Ishikawa (cell line): ENCODE data around the gene SRSF12.
A peak's percentile ranks its signal among the peaks of the same experiment; 100 is the strongest.

Experiments
- CEBPB ChIP-seq: IDR thresholded peaks from 2 replicates; pipeline ENCODE4 v1.6.1; 2012
- CREB1 ChIP-seq: IDR thresholded peaks from 2 replicates; pipeline ENCODE4 v1.6.1; 2012; ENCODE audit warnings: low read depth
- EGR1 ChIP-seq: IDR thresholded peaks from 2 replicates; pipeline ENCODE4 v1.6.1; 2012
- EP300 ChIP-seq: IDR thresholded peaks from 2 replicates; pipeline ENCODE4 v1.6.1; 2012; ENCODE audit warnings: borderline replicate concordance
- FOXM1 ChIP-seq: IDR thresholded peaks from 2 replicates; pipeline ENCODE4 v1.6.1; 2012; ENCODE audit warnings: low read depth, borderline replicate concordance
- NFIC ChIP-seq: IDR thresholded peaks from 2 replicates; pipeline ENCODE4 v1.6.1; 2012
- RAD21 ChIP-seq: IDR thresholded peaks from 2 replicates; pipeline ENCODE4 v1.6.1; 2012; ENCODE audit warnings: low read depth
- TAF1 ChIP-seq: IDR thresholded peaks from 2 replicates; pipeline ENCODE4 v1.6.1; 2012; ENCODE audit warnings: low read depth, mild to moderate bottlenecking
- TCF12 ChIP-seq: IDR thresholded peaks from 2 replicates; pipeline ENCODE4 v1.6.1; 2012; ENCODE audit warnings: low read depth
- TEAD4 ChIP-seq: IDR thresholded peaks from 2 replicates; pipeline ENCODE4 v1.6.1; 2012
- YY1 ChIP-seq: IDR thresholded peaks from 2 replicates; pipeline ENCODE4 v1.6.1; 2012; ENCODE audit warnings: low read depth
- ZBTB7A ChIP-seq: IDR thresholded peaks from 2 replicates; pipeline ENCODE4 v1.6.1; 2012; ENCODE audit warnings: low read depth
- TF ChIP-seq, protein P1 (sequence below): IDR thresholded peaks from 2 replicates; pipeline ENCODE4 v1.6.1; 2012
- TF ChIP-seq, protein P2 (sequence below): IDR thresholded peaks from 2 replicates; pipeline ENCODE4 v1.6.1; 2012; ENCODE audit warnings: low read depth, mild to moderate bottlenecking
- TF ChIP-seq, protein P3 (sequence below): IDR thresholded peaks from 2 replicates; pipeline ENCODE4 v1.6.1; 2012

Gene SRSF12

DNA sequence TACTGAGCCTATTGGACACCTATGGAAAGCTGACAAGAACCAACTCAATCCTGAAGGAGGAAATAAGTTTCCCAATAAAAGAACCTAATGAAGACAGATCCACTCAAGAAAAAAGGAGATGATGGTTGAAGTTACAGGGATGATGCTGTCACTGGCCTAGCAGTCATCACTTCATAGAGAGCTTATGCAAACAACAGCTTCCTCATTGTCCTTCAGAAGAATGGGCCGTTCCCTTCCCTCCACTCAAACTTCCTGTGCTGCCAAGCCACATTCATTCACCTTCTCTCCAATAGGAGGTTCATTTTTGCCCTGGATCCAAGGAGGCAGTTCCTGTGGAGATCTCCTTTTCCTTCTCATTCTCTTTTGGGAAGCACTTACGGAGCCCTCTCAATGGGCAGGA is 14.2 kb upstream of the SRSF12 start:
- TF ChIP-seq TAF1 (no peak), YY1 (no peak), ZBTB7A (no peak), NFIC (no peak), TEAD4 (no peak), CREB1 (no peak), TCF12 (no peak)
- TF ChIP-seq, protein P1, sequence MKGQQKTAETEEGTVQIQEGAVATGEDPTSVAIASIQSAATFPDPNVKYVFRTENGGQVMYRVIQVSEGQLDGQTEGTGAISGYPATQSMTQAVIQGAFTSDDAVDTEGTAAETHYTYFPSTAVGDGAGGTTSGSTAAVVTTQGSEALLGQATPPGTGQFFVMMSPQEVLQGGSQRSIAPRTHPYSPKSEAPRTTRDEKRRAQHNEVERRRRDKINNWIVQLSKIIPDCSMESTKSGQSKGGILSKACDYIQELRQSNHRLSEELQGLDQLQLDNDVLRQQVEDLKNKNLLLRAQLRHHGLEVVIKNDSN = no peak
- TF ChIP-seq, protein P2, sequence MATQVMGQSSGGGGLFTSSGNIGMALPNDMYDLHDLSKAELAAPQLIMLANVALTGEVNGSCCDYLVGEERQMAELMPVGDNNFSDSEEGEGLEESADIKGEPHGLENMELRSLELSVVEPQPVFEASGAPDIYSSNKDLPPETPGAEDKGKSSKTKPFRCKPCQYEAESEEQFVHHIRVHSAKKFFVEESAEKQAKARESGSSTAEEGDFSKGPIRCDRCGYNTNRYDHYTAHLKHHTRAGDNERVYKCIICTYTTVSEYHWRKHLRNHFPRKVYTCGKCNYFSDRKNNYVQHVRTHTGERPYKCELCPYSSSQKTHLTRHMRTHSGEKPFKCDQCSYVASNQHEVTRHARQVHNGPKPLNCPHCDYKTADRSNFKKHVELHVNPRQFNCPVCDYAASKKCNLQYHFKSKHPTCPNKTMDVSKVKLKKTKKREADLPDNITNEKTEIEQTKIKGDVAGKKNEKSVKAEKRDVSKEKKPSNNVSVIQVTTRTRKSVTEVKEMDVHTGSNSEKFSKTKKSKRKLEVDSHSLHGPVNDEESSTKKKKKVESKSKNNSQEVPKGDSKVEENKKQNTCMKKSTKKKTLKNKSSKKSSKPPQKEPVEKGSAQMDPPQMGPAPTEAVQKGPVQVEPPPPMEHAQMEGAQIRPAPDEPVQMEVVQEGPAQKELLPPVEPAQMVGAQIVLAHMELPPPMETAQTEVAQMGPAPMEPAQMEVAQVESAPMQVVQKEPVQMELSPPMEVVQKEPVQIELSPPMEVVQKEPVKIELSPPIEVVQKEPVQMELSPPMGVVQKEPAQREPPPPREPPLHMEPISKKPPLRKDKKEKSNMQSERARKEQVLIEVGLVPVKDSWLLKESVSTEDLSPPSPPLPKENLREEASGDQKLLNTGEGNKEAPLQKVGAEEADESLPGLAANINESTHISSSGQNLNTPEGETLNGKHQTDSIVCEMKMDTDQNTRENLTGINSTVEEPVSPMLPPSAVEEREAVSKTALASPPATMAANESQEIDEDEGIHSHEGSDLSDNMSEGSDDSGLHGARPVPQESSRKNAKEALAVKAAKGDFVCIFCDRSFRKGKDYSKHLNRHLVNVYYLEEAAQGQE = no peak

DNA sequence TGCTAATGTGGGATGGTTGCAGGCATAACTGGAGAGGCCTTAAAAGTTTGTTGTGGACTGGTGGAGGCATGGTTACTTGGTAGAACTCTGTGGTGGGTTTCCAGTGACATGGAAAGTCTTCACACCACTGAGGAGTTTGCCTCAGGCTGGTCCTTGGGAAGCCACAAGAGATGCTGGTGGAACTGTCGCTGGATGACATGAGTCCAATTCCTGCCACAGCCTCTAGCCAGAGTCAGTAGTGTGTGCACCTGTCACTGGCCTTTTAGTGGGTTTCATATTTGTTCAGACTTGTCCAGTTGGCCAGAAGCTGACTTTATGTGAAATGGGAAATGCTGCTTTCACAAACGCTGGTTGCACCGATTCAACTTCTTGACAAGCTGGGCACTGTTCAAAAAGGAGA is 13.7 kb upstream of the SRSF12 start:
- TF ChIP-seq, protein P1 = no peak
- no peak for TF ChIP-seq FOXM1
- no peak for TF ChIP-seq RAD21
- TF ChIP-seq, protein P3, sequence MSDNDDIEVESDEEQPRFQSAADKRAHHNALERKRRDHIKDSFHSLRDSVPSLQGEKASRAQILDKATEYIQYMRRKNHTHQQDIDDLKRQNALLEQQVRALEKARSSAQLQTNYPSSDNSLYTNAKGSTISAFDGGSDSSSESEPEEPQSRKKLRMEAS = no peak
- no peak for TF ChIP-seq TCF12
- no peak for TF ChIP-seq CREB1
- no peak for TF ChIP-seq EGR1
- no peak for TF ChIP-seq YY1

DNA sequence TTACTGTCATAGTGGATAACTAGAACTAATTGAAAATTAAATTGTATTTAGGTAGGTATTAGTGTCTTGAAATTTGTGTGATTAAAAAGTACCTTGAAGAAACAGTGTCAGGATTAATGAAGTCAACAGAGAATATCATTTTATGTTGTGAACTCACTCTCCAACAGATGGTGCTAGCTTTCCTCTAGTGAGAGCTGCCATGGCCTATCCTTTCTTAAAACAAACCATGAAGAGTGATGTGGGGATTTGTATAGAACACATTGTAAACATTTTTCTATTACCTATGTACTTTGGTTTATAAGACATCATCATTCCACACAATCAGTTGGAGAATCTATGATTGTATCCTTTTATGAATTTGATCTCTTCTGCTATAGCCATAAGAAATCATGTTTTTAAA is 4.8 kb upstream of the SRSF12 start:
- TF ChIP-seq EGR1 (no peak), RAD21 (peak; percentile 77)

DNA sequence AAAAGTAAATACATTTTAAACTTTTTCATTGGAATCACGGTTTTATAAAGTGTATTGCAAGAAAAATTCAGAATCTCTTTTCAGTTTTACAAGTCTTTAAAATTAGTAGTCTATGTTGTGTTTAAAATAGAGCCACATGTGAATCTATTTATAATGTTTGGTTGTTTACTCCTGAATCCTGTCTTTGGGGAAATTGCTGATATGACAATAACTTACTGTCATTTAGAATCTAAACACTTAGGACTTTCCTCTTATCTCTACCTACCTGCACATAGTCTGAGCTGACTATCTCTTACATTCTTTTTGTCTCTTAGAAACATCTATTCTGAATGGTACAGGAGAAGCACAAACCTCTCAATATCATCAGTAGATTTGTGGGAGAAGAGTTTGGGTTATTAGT is 4.1 kb upstream of the SRSF12 start:
- TF ChIP-seq RAD21 (no peak), CEBPB (no peak), FOXM1 (no peak), YY1 (no peak), ZBTB7A (no peak), TAF1 (no peak), TEAD4 (no peak), NFIC (no peak), EGR1 (no peak), EP300 (no peak), CREB1 (no peak), TCF12 (no peak)
- TF ChIP-seq, protein P1 = no peak
- TF ChIP-seq, protein P2 = no peak
- TF ChIP-seq, protein P3 = no peak

DNA sequence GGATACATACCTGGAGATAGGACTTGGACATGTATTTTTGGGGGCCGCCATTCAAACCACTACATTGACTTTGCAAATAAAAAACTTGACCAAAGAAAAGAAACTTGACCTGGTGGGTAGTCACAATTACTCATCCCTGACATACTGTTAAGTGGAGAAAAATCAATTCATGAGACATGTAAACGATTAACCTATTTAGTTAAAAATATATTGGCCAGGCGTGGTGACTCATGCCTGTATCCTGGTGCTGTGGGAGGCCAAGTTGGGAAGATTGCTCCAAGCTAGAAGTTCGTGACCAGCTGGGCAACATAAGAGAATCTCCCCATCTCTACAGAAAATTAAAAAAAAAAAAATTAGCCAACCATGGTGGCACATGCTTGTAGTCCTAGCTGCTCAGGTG is 2.5 kb upstream of the SRSF12 start:
- TF ChIP-seq, protein P1 = no peak
- TF ChIP-seq EP300 (no peak), CREB1 (no peak), TAF1 (no peak), EGR1 (no peak), NFIC (no peak)
- TF ChIP-seq, protein P2 = no peak
